ENCODE measurements around the gene DUSP15.

- TF ChIP-seq EGR1 (conservative IDR thresholded peaks at IDR 0.05) = no peak
- TF ChIP-seq MITF (IDR thresholded peaks at IDR 0.05) = no peak
- no peak for TF ChIP-seq JUNB (CRISPR knock-in tag; conservative IDR thresholded peaks at IDR 0.05)
These were observed at the start of gene DUSP15, which contains the start of gene TTLL9 for GRCh38 chr20:31869942-31870725.
